ENCODE measurements around the gene ST7L.

- no peak for TF ChIP-seq CTCF (conservative IDR thresholded peaks at IDR 0.05 in 1 of 2, IDR thresholded peaks at IDR 0.05 in 1 of 2; ENCODE audit: extremely low read depth in 1 of 2, insufficient read depth in 1 of 2, low read depth in 1 of 2, low read length in 2 of 2)
- TF ChIP-seq EZH2 (IDR thresholded peaks at IDR 0.05; ENCODE audit: borderline replicate concordance, low read length): no peak
Observed at GRCh38 chr1:112513112-112513870, 105.7 kb downstream of the ST7L start.

All from mammary epithelial cell (primary cell).